Body of pancreas (tissue), 4 donors: ENCODE results near the gene CIPC. TPM values are rescaled to one million over a fixed set of nuclear protein-coding genes. Genes with fewer than 3 reads are reported as not detected.

ENCODE experiments used
- ATAC-seq: fragments of 150-250 bp; one replicate; pipeline ENCODE4 v1.9.1; 2016
- DNase-seq, 4 donors: peaks; one replicate each; pipeline ENCODE4 v3.0.0-alpha.2; 2019
- H3K27ac ChIP-seq, 4 donors: fragments of 200-600 bp; sonication (generic); 1 replicate in 3 of 4; 2 replicates in 1 of 4; pipeline versions ENCODE4 v1.5.1 to v1.6.1; 2016 to 2019; ENCODE audit warnings: mild to moderate bottlenecking in 1 of 4, mixed read lengths in 1 of 4, moderate library complexity in 1 of 4
- H3K27me3 ChIP-seq, 2 donors: fragments of 200-600 bp; sonication (generic); one replicate each; pipeline ENCODE4 v1.6.0; 2016; ENCODE audit warnings: mild to moderate bottlenecking in 1 of 2
- H3K36me3 ChIP-seq, 2 donors: fragments of 200-600 bp; sonication (generic); replicated peaks in 1 of 2; 2 replicates each; pipeline ENCODE4 v1.5.1; 2016; ENCODE audit warnings: low read depth in 2 of 2; ENCODE audit not compliant: insufficient read depth in 1 of 2
- H3K4me1 ChIP-seq: fragments of 200-600 bp; sonication (generic); one replicate; pipeline ENCODE4 v1.6.0; 2016
- H3K4me3 ChIP-seq, 2 donors: fragments of 200-600 bp; sonication (generic); 1 replicate in 1 of 2; 2 replicates in 1 of 2; pipeline ENCODE4 v1.5.1; 2016 to 2019
- H3K9me3 ChIP-seq, 3 donors: fragments of 200-600 bp; sonication (generic); 1 replicate in 2 of 3; 2 replicates in 1 of 3; pipeline ENCODE4 v1.5.1; 2016
- POLR2A ChIP-seq, 3 donors: fragments of 450-650 bp; IDR thresholded peaks; one replicate each; pipeline ENCODE4 v1.6.1; 2016; ENCODE audit warnings: antibody characterized with exemption in 3 of 3, mild to moderate bottlenecking in 2 of 3
- WGBS, 2 donors: methylation state at CpG; one replicate each; pipeline ENCODE4 v1.1.5; 2017; 5-methylcytosine and 5-hydroxymethylcytosine counted together
- intact Hi-C: fragments of 100-400 bp; cut with DNase I; formaldehyde crosslinking; loops from one replicate; pipeline ENCODE4 v1.15.1; 2023
- total RNA-seq, 2 donors: library from RNA; depleted of rRNA; stranded (reverse); fragments of >200 nt; gene quantifications; one replicate each; pipeline ENCODE4 v1.1.0, GENCODE V29; 2016
- TF ChIP-seq, protein P1 (sequence below), 7 experiments: fragments of 450-650 bp in 4 of 7; fragments of 200-600 bp in 3 of 7; sonication (generic) in 3 of 7; IDR thresholded peaks; one replicate each; pipeline ENCODE4 v1.5.1; 2016 to 2019; ENCODE audit warnings: antibody characterized with exemption in 7 of 7

The CIPC gene
- total RNA-seq, 2 donors from 2014 or later, result 13.7 to 17.1 TPM

DNA sequence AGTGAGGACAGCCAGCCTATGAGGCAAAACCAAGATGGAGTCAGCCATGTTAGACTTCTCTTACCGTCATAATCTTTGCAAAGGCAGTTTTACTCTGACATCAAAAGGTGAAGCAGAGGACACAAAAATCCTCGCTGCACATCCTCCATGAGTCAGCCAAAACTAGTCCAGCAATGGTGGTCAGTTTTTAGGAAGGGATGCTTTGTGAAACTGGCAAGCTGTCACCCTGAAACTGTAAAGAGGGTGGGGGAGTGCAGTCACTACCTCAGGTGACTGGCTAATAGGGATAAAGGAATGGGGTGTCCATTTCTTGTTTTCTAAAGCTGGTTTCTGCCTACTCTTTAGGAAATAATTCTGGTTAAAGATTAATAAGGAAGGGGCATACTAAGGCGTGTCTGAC, 5.4 kb upstream of the CIPC start:
- H3K27ac ChIP-seq, result no peak overlapping the region
- H3K36me3 ChIP-seq, result no peaks in the 10 kb centered on the region
- no peaks in the 10 kb centered on the region for H3K27me3 ChIP-seq
- H3K4me1 ChIP-seq, result peaks cover 20% of the 10 kb centered on the region
- DNase-seq (no peak), ATAC-seq (no peak)
- intact Hi-C loops, result no loop called here
- TF ChIP-seq, protein P1, sequence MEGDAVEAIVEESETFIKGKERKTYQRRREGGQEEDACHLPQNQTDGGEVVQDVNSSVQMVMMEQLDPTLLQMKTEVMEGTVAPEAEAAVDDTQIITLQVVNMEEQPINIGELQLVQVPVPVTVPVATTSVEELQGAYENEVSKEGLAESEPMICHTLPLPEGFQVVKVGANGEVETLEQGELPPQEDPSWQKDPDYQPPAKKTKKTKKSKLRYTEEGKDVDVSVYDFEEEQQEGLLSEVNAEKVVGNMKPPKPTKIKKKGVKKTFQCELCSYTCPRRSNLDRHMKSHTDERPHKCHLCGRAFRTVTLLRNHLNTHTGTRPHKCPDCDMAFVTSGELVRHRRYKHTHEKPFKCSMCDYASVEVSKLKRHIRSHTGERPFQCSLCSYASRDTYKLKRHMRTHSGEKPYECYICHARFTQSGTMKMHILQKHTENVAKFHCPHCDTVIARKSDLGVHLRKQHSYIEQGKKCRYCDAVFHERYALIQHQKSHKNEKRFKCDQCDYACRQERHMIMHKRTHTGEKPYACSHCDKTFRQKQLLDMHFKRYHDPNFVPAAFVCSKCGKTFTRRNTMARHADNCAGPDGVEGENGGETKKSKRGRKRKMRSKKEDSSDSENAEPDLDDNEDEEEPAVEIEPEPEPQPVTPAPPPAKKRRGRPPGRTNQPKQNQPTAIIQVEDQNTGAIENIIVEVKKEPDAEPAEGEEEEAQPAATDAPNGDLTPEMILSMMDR (IDR thresholded peaks at IDR 0.05), result no peak
- no peak for TF ChIP-seq POLR2A (IDR thresholded peaks at IDR 0.05)
- peaks cover 0 to 8% (median 0%) of the 10 kb centered on the region in 3 donors for H3K9me3 ChIP-seq
- WGBS, 2 donors, result 80 to 84% methylated on average over 3 of the region's 3 CpGs
- no peak overlapping the region for H3K4me3 ChIP-seq

GRCh38 chr14:77094672-77095284, 3.3 kb upstream of the CIPC start:
- Histone ChIP-seq H3K4me3 (no peak overlapping the region), H3K27me3 (no peaks in the 10 kb centered on the region), H3K9me3 (peaks cover 0 to 8% (median 0%) of the 10 kb centered on the region in 3 donors), H3K27ac (no peak overlapping the region), H3K4me1 (peaks cover 19% of the 10 kb centered on the region), H3K36me3 (no peaks in the 10 kb centered on the region)
- DNase-seq, result peak; percentile 79 to 86 (median 81)
- intact Hi-C loops, result no loop called here
- TF ChIP-seq, protein P1 (IDR thresholded peaks at IDR 0.05), result peak; percentile 61 to 75 (median 68)
- no peak for TF ChIP-seq POLR2A (IDR thresholded peaks at IDR 0.05)
- 15 to 18% methylated on average over 8 of the region's 8 CpGs for WGBS, 2 donors
- no peak for ATAC-seq

GRCh38 chr14:77097006-77097699, 905 bp upstream of the CIPC start:
- ATAC-seq (no peak), DNase-seq (no peak)
- Histone ChIP-seq H3K4me1 (peaks cover 21% of the 10 kb centered on the region), H3K36me3 (no peaks in the 10 kb centered on the region), H3K27me3 (no peaks in the 10 kb centered on the region), H3K27ac (peak overlapping the region; percentile 94 to 98 (median 96)), H3K4me3 (peak overlapping the region; percentile 25 to 55), H3K9me3 (no peaks in the 10 kb centered on the region)
- intact Hi-C loops, result no loop called here
- WGBS, 2 donors, result 1 to 2% methylated on average over 20 of the region's 20 CpGs
- TF ChIP-seq, protein P1 (IDR thresholded peaks at IDR 0.05), result no peak
- TF ChIP-seq POLR2A (IDR thresholded peaks at IDR 0.05), result no peak

DNA sequence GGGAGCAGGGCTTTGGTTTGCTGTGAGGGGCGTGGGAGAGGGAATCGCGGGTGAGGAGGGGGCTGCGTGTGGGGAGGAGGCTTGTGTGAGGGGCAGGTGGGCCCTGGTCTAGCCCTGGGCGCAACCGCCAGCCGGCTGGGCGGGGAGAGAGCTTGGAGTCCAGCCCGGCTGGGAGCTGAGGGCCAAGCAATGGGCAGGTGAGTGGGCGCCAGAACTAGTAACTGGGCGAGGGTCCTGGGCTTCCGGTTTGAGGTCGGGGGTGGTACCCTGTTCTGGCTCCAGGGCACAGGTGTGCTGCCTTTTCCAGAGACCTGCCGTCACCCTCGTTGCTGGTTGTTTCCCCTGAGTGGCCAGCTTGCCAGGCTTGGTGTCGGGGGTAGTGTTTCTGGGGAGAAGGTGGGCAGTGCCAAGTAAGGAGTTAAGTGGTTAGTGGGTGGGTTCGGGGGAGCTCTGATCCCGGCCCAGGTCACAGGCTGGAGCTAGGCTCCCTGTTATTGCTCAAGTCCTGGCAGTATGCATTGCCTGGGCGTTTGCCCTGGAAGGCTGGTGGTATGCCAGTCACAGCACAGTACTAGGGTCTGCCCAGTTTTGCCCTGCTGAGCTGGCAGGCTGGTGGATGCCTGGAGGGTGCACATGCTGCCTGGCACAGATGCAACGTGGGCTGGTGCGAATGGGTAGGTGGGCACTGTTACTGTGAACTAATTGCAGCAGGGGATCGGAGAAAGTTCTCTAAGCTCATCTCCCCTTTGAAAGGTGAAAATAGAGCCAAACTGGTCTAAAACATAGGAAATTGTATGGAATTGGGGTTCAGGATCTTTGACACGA, 683 bp downstream of the CIPC start:
- peak; percentile 59 to 69 (median 66) for DNase-seq
- Histone ChIP-seq H3K36me3 (no peaks in the 10 kb centered on the region), H3K4me1 (peaks cover 21% of the 10 kb centered on the region), H3K27ac (peak overlapping the region; percentile 92 to 98 (median 95)), H3K27me3 (no peaks in the 10 kb centered on the region), H3K4me3 (peak overlapping the region; percentile 72 to 99), H3K9me3 (no peaks in the 10 kb centered on the region)
- TF ChIP-seq POLR2A (IDR thresholded peaks at IDR 0.05), result no peak
- TF ChIP-seq, protein P1 (IDR thresholded peaks at IDR 0.05), result no peak
- 3 to 4% methylated on average over 18 to 23 of the region's 23 CpGs for WGBS, 2 donors
- intact Hi-C loops, result no loop called here
- ATAC-seq, result peak; percentile 27
